Endothelial cell of umbilical vein (primary cell): ENCODE data around the gene KCNMA1. TPM values are rescaled to one million over a fixed set of nuclear protein-coding genes. Genes with fewer than 3 reads are reported as not detected.

Experiments used
- BruUV-seq: library from RNA; stranded (reverse); fragments of 400-500 nt; replicated peaks from 2 replicates; lab custom pipeline; 2021; lab: Mats Ljungman, UMichigan
- CTCF ChIA-PET: fragments of 300-600, 350-600 bp; sonication (Branson Sonifier 250); formaldehyde crosslinking; loops from one replicate; lab custom pipeline; 2021; ENCODE audit warnings: antibody characterized with exemption, inconsistent platforms; lab: Charles Lee
- POLR2A ChIA-PET: fragments of 300-600, 350-600 bp; sonication (Branson Sonifier 250); formaldehyde crosslinking; loops from one replicate; lab custom pipeline; 2021; ENCODE audit warnings: antibody characterized with exemption, inconsistent platforms; lab: Charles Lee
- DNase-seq: peaks from one replicate; pipeline ENCODE4 v3.0.0-alpha.2; 2011; ENCODE audit warnings: low read depth, low spot score
- FAIRE-seq: peaks from 2 replicates; lab custom pipeline; 2011; peaks lifted over from hg19 to GRCh38; lab: Jason Lieb, UNC
- H2AFZ ChIP-seq: 2 replicates; pipeline ENCODE4 v1.6.0; 2012; ENCODE audit warnings: low read depth, low read length, control low read depth, inconsistent platforms
- H3K27ac ChIP-seq: 2 replicates; pipeline ENCODE4 v1.5.1; 2011; ENCODE audit warnings: low read depth, mild to moderate bottlenecking, control low read depth, low read length, moderate library complexity; ENCODE audit not compliant: insufficient read depth
- H3K27me3 ChIP-seq, 2 experiments: 2 replicates each; pipeline versions ENCODE4 v1.6.0 to v1.6.1; 2011; ENCODE audit warnings: low read length in 2 of 2, mixed read lengths in 1 of 2; ENCODE audit not compliant: control insufficient read depth in 2 of 2, insufficient read depth in 2 of 2
- H3K36me3 ChIP-seq, 2 experiments: 2 replicates in 1 of 2; 3 replicates in 1 of 2; pipeline ENCODE4 v1.5.1; 2011; ENCODE audit warnings: low read length in 2 of 2, mild to moderate bottlenecking in 1 of 2, moderate library complexity in 1 of 2; ENCODE audit not compliant: control insufficient read depth in 2 of 2, insufficient read depth in 2 of 2; ENCODE audit errors: extremely low read depth in 1 of 2
- H3K4me1 ChIP-seq: 3 replicates; pipeline ENCODE4 v1.5.1; 2011; ENCODE audit warnings: mild to moderate bottlenecking, low read length; ENCODE audit not compliant: control insufficient read depth, insufficient read depth; ENCODE audit errors: extremely low read depth
- H3K4me2 ChIP-seq: 2 replicates; pipeline ENCODE4 v1.6.1; 2011; ENCODE audit warnings: low read length, control low read depth, mixed read lengths; ENCODE audit not compliant: insufficient read depth
- H3K4me3 ChIP-seq, 3 experiments: fragments of 200-600 bp in 1 of 3; sonication (generic), shearing (Covaris generic) in 1 of 3; replicated peaks in 1 of 3; 2 replicates each; pipeline ENCODE4 v1.5.1; 2011 to 2016; ENCODE audit warnings: control low read depth in 3 of 3, low read length in 3 of 3, mild to moderate bottlenecking in 2 of 3, inconsistent platforms in 1 of 3, low read depth in 1 of 3, moderate library complexity in 1 of 3; ENCODE audit not compliant: insufficient read depth in 1 of 3
- H3K79me2 ChIP-seq: 2 replicates; pipeline ENCODE4 v1.6.0; 2012; ENCODE audit warnings: low read length, inconsistent platforms; ENCODE audit not compliant: control insufficient read depth, insufficient read depth
- H3K9ac ChIP-seq: replicated peaks from 2 replicates; pipeline ENCODE3; 2011; ENCODE audit warnings: low read length, control low read depth; ENCODE audit not compliant: insufficient read depth; ENCODE audit errors: extremely low read depth
- H3K9me1 ChIP-seq: replicated peaks from 3 replicates; pipeline ENCODE4 v1.6.0; 2011; ENCODE audit warnings: mild to moderate bottlenecking, low read length; ENCODE audit not compliant: control insufficient read depth, insufficient read depth; ENCODE audit errors: extremely low read depth
- H3K9me3 ChIP-seq: replicated peaks from 2 replicates; pipeline ENCODE4 v1.5.1; 2012; ENCODE audit warnings: low read length, inconsistent platforms; ENCODE audit not compliant: control insufficient read depth, insufficient read depth
- H4K20me1 ChIP-seq: replicated peaks from 2 replicates; pipeline ENCODE3; 2011; ENCODE audit warnings: mild to moderate bottlenecking, low read length; ENCODE audit not compliant: control insufficient read depth, insufficient read depth; ENCODE audit errors: extremely low read depth
- EZH2 ChIP-seq: IDR thresholded peaks from 2 replicates; pipeline ENCODE4 v1.6.1; 2012; ENCODE audit warnings: borderline replicate concordance, low read depth, mild to moderate bottlenecking, moderate library complexity, low read length, inconsistent platforms; ENCODE audit not compliant: severe bottlenecking
- FOS ChIP-seq: IDR thresholded peaks from 2 replicates; pipeline ENCODE4 v1.6.1; 2011; ENCODE audit warnings: mild to moderate bottlenecking, low read length, moderate library complexity, borderline replicate concordance; ENCODE audit not compliant: insufficient read depth
- GATA2 ChIP-seq: IDR thresholded peaks from 2 replicates; pipeline ENCODE4 v1.7.0; 2011; ENCODE audit warnings: low read depth, mild to moderate bottlenecking, moderate library complexity, mixed read lengths, low read length; ENCODE audit not compliant: insufficient read length, insufficient read depth
- JUN ChIP-seq: IDR thresholded peaks from 2 replicates; pipeline ENCODE4 v1.6.1; 2011; ENCODE audit warnings: borderline replicate concordance, low read depth; ENCODE audit not compliant: insufficient read length, insufficient read depth
- MAX ChIP-seq: IDR thresholded peaks from 2 replicates; pipeline ENCODE4 v1.6.1; 2011; ENCODE audit not compliant: insufficient read depth, insufficient read length
- MYC ChIP-seq: IDR thresholded peaks from one replicate; pipeline ENCODE4 v1.6.1; 2011; ENCODE audit warnings: mild to moderate bottlenecking, low read depth, low read length
- POLR2A ChIP-seq: IDR thresholded peaks from 2 replicates; pipeline ENCODE4 v1.6.1; 2012; ENCODE audit warnings: low read depth, mild to moderate bottlenecking, control low read depth, low read length
- POLR2AphosphoS5 ChIP-seq: IDR thresholded peaks from 2 replicates; pipeline ENCODE4 v1.6.1; 2012; ENCODE audit warnings: low read depth, mild to moderate bottlenecking, control low read depth, low read length, moderate library complexity; ENCODE audit not compliant: insufficient read depth
- dilution Hi-C: fragments of 300-500 bp; cut with MboI; formaldehyde crosslinking; loops from one replicate; pipeline ENCODE4 v1.15.0; 2019; ENCODE audit warnings: low sequenced_read_pairs; ENCODE audit not compliant: extremely low pct_ligation_motif_present
- intact Hi-C: fragments of 100-400 bp; cut with micrococcal nuclease; formaldehyde crosslinking; loops from one replicate; pipeline ENCODE4 v1.10.0; 2022
- polyA plus RNA-seq, 4 experiments: library from polyadenylated mRNA; depleted of rRNA in 3 of 4; stranded (reverse) in 3 of 4; unstranded in 1 of 4; fragments of >200 nt; gene quantifications; 2 replicates each; pipeline versions ENCODE4 v1.2.1 to v1.2.3, GENCODE V29; 2011 to 2012; ENCODE audit warnings: missing spikeins in 1 of 4
- total RNA-seq: library from RNA; stranded (reverse); gene quantifications from 2 replicates; pipeline ENCODE4 v1.2.3, GENCODE V29; 2021
- TF ChIP-seq, protein P1 (sequence below), 2 donors: IDR thresholded peaks; 1 replicate in 1 of 2; 2 replicates in 1 of 2; pipeline ENCODE4 v1.5.1; 2011; ENCODE audit warnings: low read length in 2 of 2, mild to moderate bottlenecking in 2 of 2, moderate library complexity in 2 of 2, control low read depth in 1 of 2, inconsistent platforms in 1 of 2, low read depth in 1 of 2; ENCODE audit not compliant: insufficient read depth in 1 of 2; ENCODE audit errors: extremely low read depth in 1 of 2

The KCNMA1 gene
- total and polyA plus RNA-seq, 2 donors (not counting 3 experiments of a cell fraction or from before 2014, with no cell fraction given) = 0.10 to 0.82 TPM

- POLR2A ChIA-PET = no interaction called here
- DNase-seq (no peak), FAIRE-seq (no peak)
- Histone ChIP-seq H3K9me1 (no peaks in the 10 kb centered on the region), H3K4me1 (peaks cover 2% of the 10 kb centered on the region), H3K4me2 (no peak overlapping the region), H2AFZ (no peak overlapping the region), H3K4me3 (no peak overlapping the region), H3K9me3 (no peaks in the 10 kb centered on the region), H3K27ac (no peak overlapping the region), H3K79me2 (no peaks in the 10 kb centered on the region), H3K9ac (no peak overlapping the region), H3K27me3 (no peaks in the 10 kb centered on the region), H4K20me1 (no peaks in the 10 kb centered on the region), H3K36me3 (no peaks in the 10 kb centered on the region)
- intact Hi-C loops (no loop called here), dilution Hi-C loops (no loop called here)
- BruUV-seq = no TSS peak
- CTCF ChIA-PET = no interaction called here
- TF ChIP-seq JUN (no peak), EZH2 (no peak), GATA2 (no peak), POLR2A (no peak), FOS (no peak), POLR2AphosphoS5 (no peak), MYC (no peak), MAX (no peak)
- TF ChIP-seq, protein P1, sequence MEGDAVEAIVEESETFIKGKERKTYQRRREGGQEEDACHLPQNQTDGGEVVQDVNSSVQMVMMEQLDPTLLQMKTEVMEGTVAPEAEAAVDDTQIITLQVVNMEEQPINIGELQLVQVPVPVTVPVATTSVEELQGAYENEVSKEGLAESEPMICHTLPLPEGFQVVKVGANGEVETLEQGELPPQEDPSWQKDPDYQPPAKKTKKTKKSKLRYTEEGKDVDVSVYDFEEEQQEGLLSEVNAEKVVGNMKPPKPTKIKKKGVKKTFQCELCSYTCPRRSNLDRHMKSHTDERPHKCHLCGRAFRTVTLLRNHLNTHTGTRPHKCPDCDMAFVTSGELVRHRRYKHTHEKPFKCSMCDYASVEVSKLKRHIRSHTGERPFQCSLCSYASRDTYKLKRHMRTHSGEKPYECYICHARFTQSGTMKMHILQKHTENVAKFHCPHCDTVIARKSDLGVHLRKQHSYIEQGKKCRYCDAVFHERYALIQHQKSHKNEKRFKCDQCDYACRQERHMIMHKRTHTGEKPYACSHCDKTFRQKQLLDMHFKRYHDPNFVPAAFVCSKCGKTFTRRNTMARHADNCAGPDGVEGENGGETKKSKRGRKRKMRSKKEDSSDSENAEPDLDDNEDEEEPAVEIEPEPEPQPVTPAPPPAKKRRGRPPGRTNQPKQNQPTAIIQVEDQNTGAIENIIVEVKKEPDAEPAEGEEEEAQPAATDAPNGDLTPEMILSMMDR (IDR thresholded peaks at IDR 0.05; ENCODE audit: extremely low read depth in 1 of 2, insufficient read depth in 1 of 2, low read depth in 1 of 2, low read length in 2 of 2) = no peak
Observed at GRCh38 chr10:77147871-77148270, 489.7 kb downstream of the KCNMA1 start.
